Measurements from ENCODE around the gene SNU13.
"Not testable (repeated sequence)": the region's sequence is repeated elsewhere in the genome, so short reads cannot be mapped to it uniquely, and the experiment has no call there.

SNU13 gene

DNA sequence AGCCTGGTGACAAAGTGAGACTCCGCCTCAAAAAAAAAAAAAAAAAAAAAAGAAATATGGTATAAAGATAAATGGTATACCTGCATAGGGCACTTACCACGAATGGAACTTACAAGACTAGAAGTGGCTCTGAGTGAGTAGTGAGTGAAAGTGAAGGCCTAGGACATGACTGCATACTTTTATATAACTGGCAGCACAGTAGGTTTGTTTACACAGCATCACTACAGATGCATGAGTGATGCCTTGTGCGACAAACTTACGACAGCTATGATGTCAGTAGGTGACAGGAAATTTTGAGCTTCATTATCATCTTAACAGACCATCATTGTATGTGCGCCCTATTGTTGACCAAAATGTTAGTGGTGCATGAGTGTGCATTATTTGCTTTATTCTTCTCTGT, 49.9 kb downstream of the SNU13 start:
- no peak for DNase-seq (ENCODE audit: low spot score)

- no peak for DNase-seq (ENCODE audit: low spot score)
These were observed 50.5 kb downstream of the SNU13 start for GRCh38 chr22:41638124-41638523.

- DNase-seq (ENCODE audit: low spot score) = not testable (repeated sequence)
These were observed 51.0 kb downstream of the SNU13 start for GRCh38 chr22:41637623-41638022.

DNA sequence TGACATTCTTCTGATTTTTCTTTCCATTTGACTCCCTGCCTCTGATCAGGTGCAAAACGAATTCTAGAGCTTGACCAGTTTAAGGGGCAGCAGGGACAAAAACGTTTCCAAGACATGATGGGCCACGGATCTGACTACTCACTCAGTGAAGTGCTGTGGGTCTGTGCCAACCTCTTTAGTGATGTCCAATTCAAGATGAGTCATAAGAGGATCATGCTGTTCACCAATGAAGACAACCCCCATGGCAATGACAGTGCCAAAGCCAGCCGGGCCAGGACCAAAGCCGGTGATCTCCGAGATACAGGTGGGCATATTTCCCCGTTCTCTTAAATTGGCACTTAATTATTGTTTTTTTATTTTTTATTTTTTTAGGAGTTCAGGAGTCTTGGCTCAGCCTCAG, 52.2 kb downstream of the SNU13 start:
- DNase-seq (ENCODE audit: low spot score) = no peak

GRCh38 chr22:41634610-41635009, 54.1 kb downstream of the SNU13 start:
- DNase-seq (ENCODE audit: low spot score) = not testable (repeated sequence)

- DNase-seq (ENCODE audit: low spot score) = not testable (repeated sequence)
These were observed 57.1 kb downstream of the SNU13 start for GRCh38 chr22:41631615-41632014.

GRCh38 chr22:41631115-41631514, 57.6 kb downstream of the SNU13 start:
- DNase-seq (ENCODE audit: low spot score) = not testable (repeated sequence)

GRCh38 chr22:41625577-41625976, 63.1 kb downstream of the SNU13 start:
- DNase-seq (ENCODE audit: low spot score) = no peak
